DOHH2 (cell line): ENCODE results near the gene CTSZ.

ENCODE experiments used
- H3F3A ChIP-seq: fragments of 200-600 bp; sonication (generic), shearing (Covaris generic); 2 replicates; pipeline ENCODE4 v1.6.0; 2016; ENCODE audit warnings: antibody characterized with exemption, mild to moderate bottlenecking; ENCODE audit not compliant: control insufficient read depth, insufficient read depth
- H3K27ac ChIP-seq: fragments of 200-600 bp; sonication (generic); 2 replicates; pipeline ENCODE4 v1.5.1; 2014; ENCODE audit warnings: low read depth, mild to moderate bottlenecking, low read length, moderate library complexity
- H3K27me3 ChIP-seq: fragments of 200-600 bp; sonication (generic); 2 replicates; pipeline ENCODE4 v1.6.1; 2014; ENCODE audit warnings: mild to moderate bottlenecking, low read length, mixed read lengths; ENCODE audit not compliant: control insufficient read depth
- H3K36me3 ChIP-seq: fragments of 200-600 bp; sonication (generic); 2 replicates; pipeline ENCODE4 v1.6.1; 2014; ENCODE audit warnings: mild to moderate bottlenecking, low read length, moderate library complexity, mixed read lengths; ENCODE audit not compliant: control insufficient read depth
- H3K4me1 ChIP-seq: fragments of 200-600 bp; sonication (generic); 2 replicates; pipeline ENCODE4 v1.6.1; 2014; ENCODE audit warnings: mild to moderate bottlenecking, low read length, mixed read lengths; ENCODE audit not compliant: control insufficient read depth
- H3K4me2 ChIP-seq: fragments of 200-600 bp; sonication (generic); 2 replicates; pipeline ENCODE4 v1.6.0; 2014; ENCODE audit warnings: mild to moderate bottlenecking, low read length, moderate library complexity
- H3K4me3 ChIP-seq: fragments of 200-600 bp; sonication (generic); 2 replicates; pipeline ENCODE4 v1.5.1; 2014; ENCODE audit warnings: mild to moderate bottlenecking, low read length, mixed read lengths
- H3K79me2 ChIP-seq: fragments of 200-600 bp; sonication (generic); 2 replicates; pipeline ENCODE4 v1.6.1; 2014; ENCODE audit warnings: mild to moderate bottlenecking, low read length, mixed read lengths; ENCODE audit not compliant: control insufficient read depth
- H3K9me2 ChIP-seq: fragments of 200-600 bp; sonication (generic); replicated peaks from 2 replicates; pipeline ENCODE4 v1.6.1; 2014; ENCODE audit warnings: mild to moderate bottlenecking, low read length, mixed read lengths; ENCODE audit not compliant: control insufficient read depth
- H3K9me3 ChIP-seq: fragments of 200-600 bp; sonication (generic); 2 replicates; pipeline ENCODE4 v1.6.1; 2014; ENCODE audit warnings: antibody characterized with exemption, low read length, mixed read lengths; ENCODE audit not compliant: control insufficient read depth, insufficient read depth
- H4K20me1 ChIP-seq: fragments of 200-600 bp; sonication (generic); 2 replicates; pipeline ENCODE4 v1.6.0; 2014; ENCODE audit warnings: low read depth, mild to moderate bottlenecking, antibody characterized with exemption, low read length, moderate library complexity; ENCODE audit not compliant: control insufficient read depth, insufficient read depth
- CTCF ChIP-seq: fragments of 200-600 bp; sonication (generic); IDR thresholded peaks from one replicate; pipeline ENCODE4 v1.5.1; 2014; ENCODE audit warnings: antibody characterized with exemption, mild to moderate bottlenecking, low read depth, low read length; ENCODE audit not compliant: poor library complexity, severe bottlenecking
- EZH2phosphoT487 ChIP-seq: fragments of 200-600 bp; sonication (generic); IDR thresholded peaks from 2 replicates; pipeline ENCODE4 v1.6.1; 2017; ENCODE audit warnings: borderline replicate concordance, mild to moderate bottlenecking, antibody characterized with exemption, low read length, moderate library complexity, mixed read lengths

CTSZ gene

GRCh38 chr20:59027741-59028320 is 20.8 kb upstream of the CTSZ start:
- H3K79me2 ChIP-seq, result peaks cover 69% of the 10 kb centered on the region
- H3K27ac ChIP-seq, result no peak overlapping the region
- no peak for TF ChIP-seq EZH2phosphoT487
- no peak for TF ChIP-seq CTCF
- H3K27me3 ChIP-seq, result no peaks in the 10 kb centered on the region
- peaks cover 9% of the 10 kb centered on the region for H3F3A ChIP-seq
- no peak overlapping the region for H3K4me3 ChIP-seq
- H3K36me3 ChIP-seq, result peaks cover 91% of the 10 kb centered on the region
- H3K9me2 ChIP-seq, result no peaks in the 10 kb centered on the region
- no peak overlapping the region for H3K4me2 ChIP-seq
- H3K9me3 ChIP-seq, result no peaks in the 10 kb centered on the region
- H3K4me1 ChIP-seq, result peaks cover 36% of the 10 kb centered on the region
- peaks cover 32% of the 10 kb centered on the region for H4K20me1 ChIP-seq

- Histone ChIP-seq H3K4me2 (no peak overlapping the region), H3K27me3 (no peaks in the 10 kb centered on the region), H3F3A (peaks cover 10% of the 10 kb centered on the region), H3K27ac (no peak overlapping the region), H4K20me1 (peaks cover 32% of the 10 kb centered on the region), H3K4me3 (no peak overlapping the region), H3K9me3 (no peaks in the 10 kb centered on the region), H3K4me1 (peaks cover 32% of the 10 kb centered on the region), H3K9me2 (no peaks in the 10 kb centered on the region), H3K36me3 (peaks cover 98% of the 10 kb centered on the region), H3K79me2 (peaks cover 66% of the 10 kb centered on the region)
- TF ChIP-seq CTCF, result no peak
- no peak for TF ChIP-seq EZH2phosphoT487
These were observed 20.1 kb upstream of the CTSZ start for GRCh38 chr20:59026904-59027740.

DNA sequence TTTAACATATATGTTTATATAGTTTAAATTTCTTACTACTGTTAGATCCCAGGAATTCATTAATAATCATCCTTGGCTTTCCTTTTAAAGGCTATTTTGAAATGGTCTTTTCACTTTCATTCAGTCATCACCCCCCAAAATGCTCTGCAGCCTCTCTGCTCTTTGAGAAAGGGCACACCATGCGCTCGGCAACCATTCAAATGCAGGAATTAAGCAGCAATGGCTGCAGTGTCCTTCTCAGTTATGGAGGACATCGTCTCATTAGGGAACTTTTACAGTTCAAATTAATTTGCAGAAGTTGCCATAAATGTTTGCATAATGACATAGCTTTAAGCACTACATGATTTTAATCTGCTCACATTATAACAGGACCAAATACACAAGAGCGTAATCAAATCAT is 18.5 kb upstream of the CTSZ start:
- Histone ChIP-seq H3K4me1 (peaks cover 22% of the 10 kb centered on the region), H3K36me3 (peaks cover 82% of the 10 kb centered on the region), H3K27ac (no peak overlapping the region), H3K79me2 (peaks cover 50% of the 10 kb centered on the region), H3K9me2 (no peaks in the 10 kb centered on the region), H3F3A (peaks cover 11% of the 10 kb centered on the region; the same call in 1 of the 2 replicates), H3K9me3 (no peaks in the 10 kb centered on the region), H3K4me3 (no peak overlapping the region), H3K27me3 (no peaks in the 10 kb centered on the region), H3K4me2 (no peak overlapping the region), H4K20me1 (peaks cover 23% of the 10 kb centered on the region; the same call in 1 of the 2 replicates)
- TF ChIP-seq EZH2phosphoT487 (no peak), CTCF (no peak)
